DOHH2 (cell line): ENCODE data around the gene HELZ.

ENCODE experiments used
- H3F3A ChIP-seq: fragments of 200-600 bp; sonication (generic), shearing (Covaris generic); 2 replicates; pipeline ENCODE4 v1.6.0; 2016; ENCODE audit warnings: antibody characterized with exemption, mild to moderate bottlenecking; ENCODE audit not compliant: control insufficient read depth, insufficient read depth
- H3K27ac ChIP-seq: fragments of 200-600 bp; sonication (generic); 2 replicates; pipeline ENCODE4 v1.5.1; 2014; ENCODE audit warnings: low read depth, mild to moderate bottlenecking, low read length, moderate library complexity
- H3K27me3 ChIP-seq: fragments of 200-600 bp; sonication (generic); 2 replicates; pipeline ENCODE4 v1.6.1; 2014; ENCODE audit warnings: mild to moderate bottlenecking, low read length, mixed read lengths; ENCODE audit not compliant: control insufficient read depth
- H3K36me3 ChIP-seq: fragments of 200-600 bp; sonication (generic); 2 replicates; pipeline ENCODE4 v1.6.1; 2014; ENCODE audit warnings: mild to moderate bottlenecking, low read length, moderate library complexity, mixed read lengths; ENCODE audit not compliant: control insufficient read depth
- H3K4me1 ChIP-seq: fragments of 200-600 bp; sonication (generic); 2 replicates; pipeline ENCODE4 v1.6.1; 2014; ENCODE audit warnings: mild to moderate bottlenecking, low read length, mixed read lengths; ENCODE audit not compliant: control insufficient read depth
- H3K4me2 ChIP-seq: fragments of 200-600 bp; sonication (generic); 2 replicates; pipeline ENCODE4 v1.6.0; 2014; ENCODE audit warnings: mild to moderate bottlenecking, low read length, moderate library complexity
- H3K4me3 ChIP-seq: fragments of 200-600 bp; sonication (generic); 2 replicates; pipeline ENCODE4 v1.5.1; 2014; ENCODE audit warnings: mild to moderate bottlenecking, low read length, mixed read lengths
- H3K79me2 ChIP-seq: fragments of 200-600 bp; sonication (generic); 2 replicates; pipeline ENCODE4 v1.6.1; 2014; ENCODE audit warnings: mild to moderate bottlenecking, low read length, mixed read lengths; ENCODE audit not compliant: control insufficient read depth
- H3K9me2 ChIP-seq: fragments of 200-600 bp; sonication (generic); replicated peaks from 2 replicates; pipeline ENCODE4 v1.6.1; 2014; ENCODE audit warnings: mild to moderate bottlenecking, low read length, mixed read lengths; ENCODE audit not compliant: control insufficient read depth
- H3K9me3 ChIP-seq: fragments of 200-600 bp; sonication (generic); 2 replicates; pipeline ENCODE4 v1.6.1; 2014; ENCODE audit warnings: antibody characterized with exemption, low read length, mixed read lengths; ENCODE audit not compliant: control insufficient read depth, insufficient read depth
- H4K20me1 ChIP-seq: fragments of 200-600 bp; sonication (generic); 2 replicates; pipeline ENCODE4 v1.6.0; 2014; ENCODE audit warnings: low read depth, mild to moderate bottlenecking, antibody characterized with exemption, low read length, moderate library complexity; ENCODE audit not compliant: control insufficient read depth, insufficient read depth
- CTCF ChIP-seq: fragments of 200-600 bp; sonication (generic); IDR thresholded peaks from one replicate; pipeline ENCODE4 v1.5.1; 2014; ENCODE audit warnings: antibody characterized with exemption, mild to moderate bottlenecking, low read depth, low read length; ENCODE audit not compliant: poor library complexity, severe bottlenecking
- EZH2phosphoT487 ChIP-seq: fragments of 200-600 bp; sonication (generic); IDR thresholded peaks from 2 replicates; pipeline ENCODE4 v1.6.1; 2017; ENCODE audit warnings: borderline replicate concordance, mild to moderate bottlenecking, antibody characterized with exemption, low read length, moderate library complexity, mixed read lengths

HELZ gene

GRCh38 chr17:67119102-67119501 lies 125.9 kb downstream of the HELZ start:
- H3K9me3 ChIP-seq: no peaks in the 10 kb centered on the region
- no peaks in the 10 kb centered on the region for H3K9me2 ChIP-seq
- no peaks in the 10 kb centered on the region for H3K27me3 ChIP-seq
- no peak overlapping the region for H3K4me3 ChIP-seq
- H3K4me1 ChIP-seq: no peaks in the 10 kb centered on the region
- H3K27ac ChIP-seq: no peak overlapping the region
- no peaks in the 10 kb centered on the region for H3K79me2 ChIP-seq
- TF ChIP-seq EZH2phosphoT487 (no peak), CTCF (no peak)
- H3K36me3 ChIP-seq: peaks cover 64% of the 10 kb centered on the region
- H3F3A ChIP-seq: peaks cover 2% of the 10 kb centered on the region; the same call in 1 of the 2 replicates
- no peaks in the 10 kb centered on the region for H4K20me1 ChIP-seq
- H3K4me2 ChIP-seq: no peak overlapping the region

- TF ChIP-seq EZH2phosphoT487 (no peak), CTCF (peak; percentile 28)
- Histone ChIP-seq H3K4me1 (no peaks in the 10 kb centered on the region), H3K27ac (no peak overlapping the region), H3K36me3 (peaks cover 71% of the 10 kb centered on the region), H3K9me2 (no peaks in the 10 kb centered on the region), H3K79me2 (no peaks in the 10 kb centered on the region), H3K9me3 (no peaks in the 10 kb centered on the region), H3K4me2 (no peak overlapping the region), H3K27me3 (no peaks in the 10 kb centered on the region), H3F3A (peaks cover 2% of the 10 kb centered on the region; the same call in 1 of the 2 replicates), H3K4me3 (no peak overlapping the region), H4K20me1 (no peaks in the 10 kb centered on the region)
Measured at GRCh38 chr17:67116045-67116575, 128.9 kb downstream of the HELZ start.

GRCh38 chr17:67115401-67115800 lies 129.6 kb downstream of the HELZ start:
- Histone ChIP-seq H3K79me2 (no peaks in the 10 kb centered on the region), H3K4me3 (no peak overlapping the region), H3K9me2 (no peaks in the 10 kb centered on the region), H3K4me1 (no peaks in the 10 kb centered on the region), H3K4me2 (no peak overlapping the region), H3K36me3 (peaks cover 71% of the 10 kb centered on the region), H3K9me3 (no peaks in the 10 kb centered on the region), H3K27me3 (no peaks in the 10 kb centered on the region), H4K20me1 (no peaks in the 10 kb centered on the region), H3K27ac (no peak overlapping the region), H3F3A (peaks cover 2% of the 10 kb centered on the region; the same call in 1 of the 2 replicates)
- TF ChIP-seq CTCF (no peak), EZH2phosphoT487 (no peak)
